HCT116 (cell line): ENCODE results near the gene CNTF. TPM values are rescaled to one million over a fixed set of nuclear protein-coding genes. Genes with fewer than 3 reads are reported as not detected.

ENCODE experiments used
- ATAC-seq: fragments of 200-7000 bp; cut with Tn5 transposase; 2 replicates; pipeline ENCODE4 v1.9.1; 2020; ENCODE audit warnings: mild to moderate bottlenecking, moderate library complexity
- BruUV-seq: library from RNA; stranded (reverse); fragments of 400-500 nt; replicated peaks from 2 replicates; lab custom pipeline; 2021; lab: Mats Ljungman, UMichigan
- CTCF ChIA-PET: fragments of 300-600 bp; sonication (Branson Sonifier 250); formaldehyde crosslinking; loops from one replicate; lab custom pipeline; 2021; ENCODE audit warnings: antibody characterized with exemption; lab: Charles Lee
- POLR2A ChIA-PET: fragments of 300-600, 350-600 bp; sonication (Branson Sonifier 250); formaldehyde crosslinking; loops from one replicate; lab custom pipeline; 2021; ENCODE audit warnings: antibody characterized with exemption; lab: Charles Lee
- RAD21 ChIA-PET, 2 experiments: fragments of 300-600 bp; sonication (Branson Sonifier 250); formaldehyde crosslinking; loops; one replicate each; lab custom pipeline; 2023; ENCODE audit warnings: low total read pairs in 2 of 2; ENCODE audit not compliant: uncharacterized antibody in 2 of 2, unreplicated experiment in 2 of 2, low non-redundant PET in 1 of 2; lab: Charles Lee
- DNase-seq: peaks from one replicate; pipeline ENCODE4 v3.0.0-alpha.2; 2010; ENCODE audit warnings: low read depth, low spot score
- H2AFZ ChIP-seq: fragments of 200-600 bp; shearing (Covaris generic), sonication (generic); 2 replicates; pipeline ENCODE4 v1.6.1; 2017; ENCODE audit warnings: low read depth, mixed run types, mixed read lengths, antibody characterized with exemption, low read length; ENCODE audit not compliant: poor library complexity, severe bottlenecking
- H3K27ac ChIP-seq: 2 replicates; pipeline ENCODE4 v1.5.1; 2012; ENCODE audit warnings: low read depth, low read length
- H3K27me3 ChIP-seq: fragments of 200-600 bp; sonication (generic); 2 replicates; pipeline ENCODE4 v1.6.1; 2016; ENCODE audit warnings: mixed run types, low read length, mixed read lengths; ENCODE audit not compliant: insufficient read depth
- H3K36me3 ChIP-seq, 2 experiments: fragments of 200-500 bp in 1 of 2; fragments of 200-600 bp in 1 of 2; sonication (Bioruptor generic) in 1 of 2; sonication (generic) in 1 of 2; 2 replicates each; pipeline versions ENCODE4 v1.5.1 to v1.6.1; 2014 to 2016; ENCODE audit warnings: low read length in 2 of 2, inconsistent platforms in 1 of 2, mixed read lengths in 1 of 2, mixed run types in 1 of 2; ENCODE audit not compliant: insufficient read depth in 2 of 2, control insufficient read depth in 1 of 2
- H3K4me1 ChIP-seq, 2 experiments: fragments of 200-600 bp in 1 of 2; sonication (generic) in 1 of 2; 2 replicates each; pipeline versions ENCODE4 v1.5.1 to v1.6.1; 2012 to 2017; ENCODE audit warnings: low read length in 2 of 2, inconsistent platforms in 1 of 2, mild to moderate bottlenecking in 1 of 2, mixed read lengths in 1 of 2, mixed run types in 1 of 2, moderate library complexity in 1 of 2; ENCODE audit not compliant: insufficient read depth in 2 of 2, control insufficient read depth in 1 of 2
- H3K4me2 ChIP-seq: fragments of 200-600 bp; sonication (generic); 2 replicates; pipeline ENCODE4 v1.6.1; 2017; ENCODE audit warnings: mixed run types, low read length, mixed read lengths
- H3K4me3 ChIP-seq, 2 experiments: fragments of 200-600 bp in 1 of 2; sonication (generic) in 1 of 2; replicated peaks in 1 of 2; 2 replicates each; pipeline ENCODE4 v1.5.1; 2011 to 2016; ENCODE audit warnings: low read length in 2 of 2, control low read depth in 1 of 2, low read depth in 1 of 2, mild to moderate bottlenecking in 1 of 2, mixed read lengths in 1 of 2, mixed run types in 1 of 2
- H3K79me2 ChIP-seq: fragments of 200-600 bp; sonication (generic); 2 replicates; pipeline ENCODE4 v1.6.1; 2017; ENCODE audit warnings: mild to moderate bottlenecking, mixed run types, low read length, moderate library complexity, mixed read lengths; ENCODE audit not compliant: insufficient read depth
- H3K9ac ChIP-seq: fragments of 200-600 bp; sonication (generic); 2 replicates; pipeline ENCODE4 v1.6.1; 2016; ENCODE audit warnings: low read length, mixed read lengths
- H3K9me2 ChIP-seq: fragments of 200-600 bp; sonication (generic), shearing (Covaris generic); 2 replicates; pipeline ENCODE4 v1.6.1; 2017; ENCODE audit warnings: mixed run types, mild to moderate bottlenecking, moderate library complexity; ENCODE audit not compliant: insufficient read depth
- H3K9me3 ChIP-seq, 2 experiments: fragments of 200-500 bp in 1 of 2; fragments of 200-600 bp in 1 of 2; sonication (Bioruptor generic) in 1 of 2; sonication (generic) in 1 of 2; 2 replicates each; pipeline ENCODE4 v1.6.1; 2014 to 2017; ENCODE audit warnings: low read length in 2 of 2, mixed read lengths in 2 of 2, inconsistent platforms in 1 of 2, low read depth in 1 of 2, mild to moderate bottlenecking in 1 of 2, mixed run types in 1 of 2, moderate library complexity in 1 of 2; ENCODE audit not compliant: control insufficient read depth in 1 of 2, insufficient read depth in 1 of 2
- H4K20me1 ChIP-seq: fragments of 200-600 bp; sonication (generic), shearing (Covaris generic); 2 replicates; pipeline ENCODE4 v1.6.1; 2017; ENCODE audit warnings: mixed run types, mild to moderate bottlenecking, moderate library complexity; ENCODE audit not compliant: insufficient read depth
- CEBPB ChIP-seq: IDR thresholded peaks from 2 replicates; pipeline ENCODE4 v1.6.1; 2012; ENCODE audit warnings: low read depth
- EZH2 ChIP-seq: fragments of 200-600 bp; sonication (generic); IDR thresholded peaks from 2 replicates; pipeline ENCODE4 v1.6.1; 2017; ENCODE audit warnings: antibody characterized with exemption, mixed run types
- SP1 ChIP-seq: IDR thresholded peaks from 2 replicates; pipeline ENCODE4 v1.6.1; 2012; ENCODE audit warnings: low read depth
- SRF ChIP-seq: IDR thresholded peaks from 2 replicates; pipeline ENCODE4 v1.6.1; 2012; ENCODE audit warnings: low read depth
- YY1 ChIP-seq: IDR thresholded peaks from 2 replicates; pipeline ENCODE4 v1.6.1; 2011; ENCODE audit warnings: low read length, low read depth, moderate library complexity, mild to moderate bottlenecking; ENCODE audit not compliant: insufficient replicate concordance; ENCODE audit errors: extremely low read depth
- ZNF274 ChIP-seq: fragments of 200-500 bp; sonication (Bioruptor generic); IDR thresholded peaks from 2 replicates; pipeline ENCODE4 v1.6.1; 2014; ENCODE audit warnings: mild to moderate bottlenecking, low read depth, low read length, inconsistent platforms
- intact Hi-C: fragments of 100-400 bp; cut with micrococcal nuclease; formaldehyde crosslinking; loops from 2 replicates; pipeline ENCODE4 v1.10.0; 2022
- total RNA-seq: library from RNA; stranded (reverse); gene quantifications from one replicate; pipeline ENCODE4 v1.2.1, GENCODE V29; 2021; ENCODE audit not compliant: unreplicated experiment
- TF ChIP-seq, protein P1 (sequence below): IDR thresholded peaks from 2 replicates; pipeline ENCODE4 v1.6.1; 2012; ENCODE audit warnings: low read depth

The CNTF gene
- total RNA-seq, 1 experiment from 2014 or later = 2.3 TPM

DNA sequence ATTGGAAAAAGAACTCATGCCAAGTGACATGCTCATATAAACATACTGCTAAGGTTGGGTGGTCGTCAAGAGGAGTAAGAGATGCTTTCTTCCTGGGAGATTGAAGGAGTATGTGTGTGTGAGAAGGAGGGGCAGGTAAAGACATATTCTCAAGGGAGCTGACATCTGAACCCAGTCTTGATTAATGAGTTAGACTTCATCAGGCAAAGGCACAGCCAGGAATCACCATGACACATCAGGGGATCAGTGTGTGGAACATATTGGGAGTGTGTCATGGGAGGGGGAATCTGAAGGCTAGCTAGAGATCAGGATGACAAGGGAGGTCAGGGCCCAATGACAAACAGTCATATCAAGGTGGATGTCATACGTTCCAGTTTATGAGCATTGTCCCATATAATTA, 14.9 kb downstream of the CNTF start (continued):
- TF ChIP-seq, protein P1, sequence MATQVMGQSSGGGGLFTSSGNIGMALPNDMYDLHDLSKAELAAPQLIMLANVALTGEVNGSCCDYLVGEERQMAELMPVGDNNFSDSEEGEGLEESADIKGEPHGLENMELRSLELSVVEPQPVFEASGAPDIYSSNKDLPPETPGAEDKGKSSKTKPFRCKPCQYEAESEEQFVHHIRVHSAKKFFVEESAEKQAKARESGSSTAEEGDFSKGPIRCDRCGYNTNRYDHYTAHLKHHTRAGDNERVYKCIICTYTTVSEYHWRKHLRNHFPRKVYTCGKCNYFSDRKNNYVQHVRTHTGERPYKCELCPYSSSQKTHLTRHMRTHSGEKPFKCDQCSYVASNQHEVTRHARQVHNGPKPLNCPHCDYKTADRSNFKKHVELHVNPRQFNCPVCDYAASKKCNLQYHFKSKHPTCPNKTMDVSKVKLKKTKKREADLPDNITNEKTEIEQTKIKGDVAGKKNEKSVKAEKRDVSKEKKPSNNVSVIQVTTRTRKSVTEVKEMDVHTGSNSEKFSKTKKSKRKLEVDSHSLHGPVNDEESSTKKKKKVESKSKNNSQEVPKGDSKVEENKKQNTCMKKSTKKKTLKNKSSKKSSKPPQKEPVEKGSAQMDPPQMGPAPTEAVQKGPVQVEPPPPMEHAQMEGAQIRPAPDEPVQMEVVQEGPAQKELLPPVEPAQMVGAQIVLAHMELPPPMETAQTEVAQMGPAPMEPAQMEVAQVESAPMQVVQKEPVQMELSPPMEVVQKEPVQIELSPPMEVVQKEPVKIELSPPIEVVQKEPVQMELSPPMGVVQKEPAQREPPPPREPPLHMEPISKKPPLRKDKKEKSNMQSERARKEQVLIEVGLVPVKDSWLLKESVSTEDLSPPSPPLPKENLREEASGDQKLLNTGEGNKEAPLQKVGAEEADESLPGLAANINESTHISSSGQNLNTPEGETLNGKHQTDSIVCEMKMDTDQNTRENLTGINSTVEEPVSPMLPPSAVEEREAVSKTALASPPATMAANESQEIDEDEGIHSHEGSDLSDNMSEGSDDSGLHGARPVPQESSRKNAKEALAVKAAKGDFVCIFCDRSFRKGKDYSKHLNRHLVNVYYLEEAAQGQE = no peak
- no peak for TF ChIP-seq EZH2
- TF ChIP-seq SP1 = no peak
- TF ChIP-seq CEBPB = no peak
- TF ChIP-seq YY1 = no peak
- no peak for TF ChIP-seq ZNF274

- Histone ChIP-seq H4K20me1 (no peaks in the 10 kb centered on the region), H3K9me3 (no peaks in the 10 kb centered on the region), H2AFZ (no peak overlapping the region), H3K27me3 (no peaks in the 10 kb centered on the region), H3K9me2 (no peaks in the 10 kb centered on the region), H3K79me2 (no peaks in the 10 kb centered on the region), H3K4me2 (no peak overlapping the region), H3K4me3 (no peak overlapping the region), H3K9ac (no peak overlapping the region), H3K36me3 (no peaks in the 10 kb centered on the region), H3K27ac (no peak overlapping the region), H3K4me1 (no peaks in the 10 kb centered on the region)
- no peak for ATAC-seq
- BruUV-seq = no TSS peak
- ChIA-PET CTCF (interaction anchor here (3.1 kb wide), 1 partner anchor 10 kb away, joined by 13 read pairs; no protein-coding TSS in a partner anchor), POLR2A (no interaction called here), RAD21 (no interaction called here)
- no peak for TF ChIP-seq SRF
- TF ChIP-seq, protein P1 = 0 out of 2 replicates have a peak, but pooled peaks have one; percentile 7
- DNase-seq = no peak
- intact Hi-C loops = no loop called here
Measured at GRCh38 chr11:58639103-58639502, 16.6 kb downstream of the CNTF start.
